ENCODE measurements around the gene FAM117A.
A peak's percentile ranks its signal among the peaks of the same experiment; 100 is the strongest.

Gene FAM117A

GRCh38 chr17:49707246-49707607 is 56.7 kb downstream of the FAM117A start:
- DNase-seq = no peak

- no peak for DNase-seq
Measured at GRCh38 chr17:49705254-49705653, 58.7 kb downstream of the FAM117A start.

DNA sequence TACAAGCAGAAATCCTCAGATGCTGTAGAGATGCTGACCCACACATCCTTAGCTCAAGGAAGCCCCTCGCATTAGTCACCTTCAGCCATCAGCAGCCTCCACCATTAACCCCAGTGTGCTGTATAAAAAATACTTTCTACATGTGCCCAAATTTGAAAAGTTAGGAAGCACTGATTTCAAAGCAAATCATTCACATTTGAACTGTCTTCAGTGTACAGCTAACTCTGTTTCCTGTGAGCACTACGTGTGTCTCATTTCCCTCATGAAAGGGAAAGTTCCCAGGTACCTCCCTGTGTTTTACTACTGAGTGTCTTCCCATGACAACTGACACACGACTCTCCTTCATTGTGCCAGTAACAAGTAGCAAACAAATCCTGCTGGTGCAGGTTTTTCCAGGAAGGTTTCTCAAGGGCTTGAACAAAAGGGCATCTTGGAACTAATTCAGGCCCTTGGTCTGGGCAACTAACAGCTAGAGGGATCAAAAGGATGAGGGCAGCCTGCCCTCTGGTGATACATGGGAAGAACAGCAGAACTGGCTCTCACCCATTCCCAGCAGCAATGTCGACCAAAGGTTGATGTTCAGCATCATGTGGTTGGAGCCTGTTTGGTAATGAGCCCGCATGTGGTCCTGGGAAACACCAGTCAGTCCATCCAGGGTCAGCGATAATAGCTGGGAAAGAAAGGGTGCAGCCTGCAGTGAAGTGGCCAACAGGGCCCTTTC is 60.2 kb downstream of the FAM117A start:
- DNase-seq = peak; percentile 6 to 31

DNA sequence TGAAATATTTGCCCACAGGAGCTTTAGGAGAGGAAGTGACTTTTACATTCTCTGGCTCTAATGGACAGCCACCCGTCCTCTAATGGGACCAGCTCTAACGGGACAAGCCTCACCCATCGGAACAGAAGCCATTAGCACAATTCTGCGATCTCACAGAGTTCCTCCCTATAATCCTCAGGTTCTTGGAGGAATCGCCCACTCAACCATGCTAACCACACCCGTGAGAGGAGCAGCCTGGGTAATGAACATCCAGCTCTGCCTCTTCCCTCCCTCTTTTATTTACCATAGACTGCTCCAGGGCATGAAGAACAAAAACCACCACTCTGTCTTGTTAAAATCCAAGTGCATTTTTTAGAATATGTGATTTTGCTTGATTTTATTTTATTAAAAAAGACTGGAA is 63.0 kb downstream of the FAM117A start:
- no peak for DNase-seq

GRCh38 chr17:49699966-49700575 is 63.9 kb downstream of the FAM117A start:
- DNase-seq = no peak

GRCh38 chr17:49698005-49698404 is 65.9 kb downstream of the FAM117A start:
- DNase-seq = no peak

GRCh38 chr17:49696233-49696761 is 67.6 kb downstream of the FAM117A start:
- no peak for DNase-seq

DNA sequence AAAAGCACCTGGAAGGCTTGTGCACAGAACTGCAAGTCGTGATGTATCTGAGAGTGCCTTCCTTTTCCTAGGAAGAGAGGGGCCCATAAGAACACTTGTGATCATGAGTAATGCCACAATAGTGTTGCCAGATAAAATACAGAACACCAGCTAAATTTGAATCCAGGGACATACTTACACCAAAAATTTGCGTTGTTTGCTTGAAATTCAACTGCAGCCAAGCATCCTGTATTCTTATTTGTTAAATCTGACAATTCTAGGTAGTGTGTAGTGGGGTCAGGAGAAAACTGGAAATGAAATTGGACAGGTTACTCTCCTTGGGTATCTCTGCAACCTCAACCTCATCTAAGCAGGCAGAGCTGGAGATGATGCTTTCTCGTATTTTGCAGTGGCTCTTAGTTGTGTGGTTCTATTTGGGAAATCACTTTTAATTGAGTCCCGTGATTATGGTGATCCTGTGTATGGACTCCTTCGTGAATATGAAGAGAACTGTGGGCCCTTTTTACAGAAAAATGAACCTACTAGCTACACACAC is 68.2 kb downstream of the FAM117A start:
- DNase-seq = no peak

- peak; percentile 50 to 55 for DNase-seq
Measured at GRCh38 chr17:49694847-49695697, 68.9 kb downstream of the FAM117A start.

GRCh38 chr17:49692751-49693150 is 71.2 kb downstream of the FAM117A start:
- no peak for DNase-seq

DNA sequence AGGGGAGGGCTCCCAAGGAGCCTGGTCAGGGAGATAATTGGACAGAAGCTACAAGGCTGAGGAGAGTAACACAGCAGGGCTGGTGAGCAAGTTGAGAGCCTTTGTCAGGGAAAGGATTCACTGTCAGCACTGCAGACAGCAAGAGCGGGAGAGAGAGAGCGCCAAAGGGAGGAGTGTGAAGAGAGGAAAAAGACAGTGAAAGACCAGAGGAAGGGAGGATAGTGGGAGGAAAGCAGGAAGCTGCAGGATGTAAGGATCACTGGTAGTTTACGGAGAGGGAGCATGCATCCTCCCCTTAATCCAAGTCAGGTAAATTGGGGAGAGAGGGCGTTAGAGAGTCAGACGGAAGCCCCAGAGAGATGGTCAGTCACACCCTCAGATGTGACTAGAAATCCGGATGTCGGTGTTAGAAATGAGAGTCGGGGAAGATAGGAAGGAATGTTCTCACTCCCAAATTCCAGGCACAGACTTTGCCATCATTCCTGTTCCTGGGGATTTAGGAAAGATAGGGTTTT is 72.2 kb downstream of the FAM117A start:
- no peak for DNase-seq

- no peak for DNase-seq
Measured at GRCh38 chr17:49691086-49691676, 72.8 kb downstream of the FAM117A start.

DNA sequence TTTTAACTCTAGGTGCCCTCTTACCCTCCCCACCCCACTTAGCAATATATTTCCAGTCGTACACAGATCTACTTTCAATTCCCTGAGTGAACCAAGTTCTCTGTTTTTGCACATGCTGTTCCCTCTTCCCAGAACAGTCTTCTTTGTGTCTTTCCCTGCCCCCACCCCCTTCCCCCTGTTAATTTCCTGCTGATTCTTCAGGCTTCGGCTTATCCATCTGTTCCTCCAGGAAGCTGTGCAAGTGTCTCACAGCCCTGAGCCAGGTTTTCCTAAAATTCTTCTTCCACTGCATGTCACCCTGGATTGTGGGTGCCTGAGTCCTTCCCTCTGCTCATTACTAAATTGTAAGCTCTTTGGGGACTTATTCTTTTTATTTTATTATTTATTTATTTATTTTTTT is 73.7 kb downstream of the FAM117A start:
- DNase-seq = no peak

GRCh38 chr17:49688848-49689247 is 75.1 kb downstream of the FAM117A start:
- DNase-seq = no peak

DNA sequence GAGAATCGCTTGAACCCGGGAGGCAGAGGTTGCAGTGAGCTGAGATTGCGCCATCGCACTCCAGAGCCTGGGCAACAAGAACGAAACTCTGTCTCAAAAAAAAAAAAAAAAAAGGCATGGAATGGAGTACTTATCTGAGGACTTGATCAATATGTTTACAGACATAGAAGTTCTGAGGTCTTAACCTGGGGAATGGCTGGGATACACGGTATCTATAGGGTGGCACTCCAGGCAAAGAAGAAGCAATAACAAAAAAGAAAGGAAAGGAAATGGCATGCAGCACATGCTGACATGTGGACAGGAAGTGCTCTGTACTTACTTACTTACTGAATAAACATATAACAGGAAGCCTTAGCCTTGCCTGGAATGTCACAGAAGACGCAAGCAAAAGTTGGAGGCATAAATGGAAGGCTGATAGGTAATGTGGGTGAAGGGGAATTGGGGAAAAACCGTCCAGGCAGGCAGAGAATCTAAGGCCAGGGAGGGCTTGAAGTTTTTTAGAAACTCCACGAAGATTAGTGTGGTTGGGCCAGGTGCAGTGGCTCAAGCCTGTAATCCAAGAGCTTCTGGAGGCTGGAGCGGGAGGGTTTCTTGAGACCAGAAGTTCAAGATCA is 75.9 kb downstream of the FAM117A start:
- peak in 1 of 2 experiments; percentile 13 for DNase-seq

- no peak for DNase-seq
Measured at GRCh38 chr17:49681106-49681979, 82.6 kb downstream of the FAM117A start.

DNA sequence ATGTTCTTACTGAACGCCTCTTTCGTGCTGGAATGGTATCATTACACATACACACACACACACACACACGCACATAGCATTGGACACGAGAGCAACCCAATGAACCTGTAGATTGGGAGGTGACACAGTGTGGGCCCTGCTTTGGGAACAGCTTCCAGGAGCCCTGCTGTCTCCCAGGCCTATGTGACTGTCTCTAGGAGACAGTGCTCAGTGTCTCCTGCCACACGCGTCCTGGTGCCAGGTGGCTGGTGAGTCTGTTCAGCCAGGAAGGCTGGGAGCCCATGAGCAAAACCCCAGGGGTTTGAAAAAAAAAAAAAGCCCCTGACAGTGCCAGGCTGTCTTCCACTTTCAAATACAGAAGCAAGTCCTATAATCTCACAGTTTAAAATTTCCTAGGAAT is 83.6 kb downstream of the FAM117A start:
- DNase-seq = peak in 1 of 2 experiments; percentile 23

GRCh38 chr17:49677933-49678847 is 85.7 kb downstream of the FAM117A start, which contains the start of gene SPOP:
SPOP (minus strand) TSS chr17:49678097; CDS start chr17:49622810, 55,287 bp downstream.
- DNase-seq = peak; percentile 99 to 100

DNA sequence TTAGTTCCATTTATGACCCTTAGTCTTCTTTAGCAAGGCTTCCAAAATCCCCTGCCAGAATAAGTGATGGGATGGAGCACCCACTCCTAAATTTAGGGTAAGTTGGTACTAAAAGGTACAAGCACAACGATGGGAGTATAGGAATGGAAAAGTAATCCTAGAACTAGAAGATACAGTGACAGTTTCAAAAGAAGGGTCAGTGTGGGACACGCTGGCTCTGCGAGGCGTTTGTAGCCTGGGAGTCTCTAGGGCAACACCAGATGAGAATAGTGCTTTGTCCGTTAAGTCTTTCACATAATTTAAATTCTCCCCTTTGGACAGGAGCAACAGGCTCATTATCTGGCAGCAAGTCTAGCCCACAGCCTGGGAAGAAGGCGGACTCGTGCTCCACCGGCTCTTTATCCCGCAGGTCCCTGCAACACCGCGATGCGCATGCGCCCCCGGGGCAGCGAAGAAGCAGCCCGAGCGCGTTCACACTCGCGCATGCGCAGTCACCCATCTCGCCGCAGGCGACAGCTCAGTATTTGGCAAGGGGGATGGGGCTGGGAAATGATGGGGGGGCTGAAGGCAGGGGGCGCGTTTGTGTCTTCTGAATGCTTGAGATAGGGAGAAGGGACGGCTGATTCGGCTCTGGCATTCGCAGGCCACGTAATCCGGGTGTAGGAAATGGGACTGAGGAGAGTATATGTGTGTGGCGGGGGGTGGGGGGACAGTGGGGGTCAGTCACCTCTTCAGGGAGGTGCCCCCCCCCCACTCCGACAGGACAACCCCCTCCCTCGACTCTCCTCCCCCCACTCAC is 86.6 kb downstream of the FAM117A start:
- peak; percentile 95 to 96 for DNase-seq

Data from NCI-H2081 (cell line).